NCI-H1417 treated with DMSO at 0.1 percent for 48 hours (cell line): ENCODE data around the gene STX1A.

Experiments used
- DNase-seq: peaks from one replicate; lab custom pipeline; 2025; lab: John Stamatoyannopoulos, UW

Gene STX1A

GRCh38 chr7:73706126-73707044 lies 13.1 kb downstream of the STX1A start:
- DNase-seq, result no peak

- DNase-seq, result no peak
Observed at GRCh38 chr7:73705551-73705920, 13.9 kb downstream of the STX1A start.

GRCh38 chr7:73704640-73705550 lies 14.6 kb downstream of the STX1A start:
- no peak for DNase-seq

GRCh38 chr7:73703757-73704639 lies 15.5 kb downstream of the STX1A start:
- no peak for DNase-seq

- no peak for DNase-seq
Observed at GRCh38 chr7:73703225-73703624, 16.2 kb downstream of the STX1A start.

- no peak for DNase-seq
Observed at GRCh38 chr7:73702665-73703064, 16.8 kb downstream of the STX1A start.

GRCh38 chr7:73702226-73702625 lies 17.2 kb downstream of the STX1A start:
- no peak for DNase-seq

- no peak for DNase-seq
Observed at GRCh38 chr7:73701357-73701995, 18.0 kb downstream of the STX1A start.

- no peak for DNase-seq
Observed at GRCh38 chr7:73700581-73701134, 18.8 kb downstream of the STX1A start.

- DNase-seq, result no peak
Observed at GRCh38 chr7:73700069-73700423, 19.4 kb downstream of the STX1A start.

- DNase-seq, result no peak
Observed at GRCh38 chr7:73699370-73700068, 19.9 kb downstream of the STX1A start.

- no peak for DNase-seq
Observed at GRCh38 chr7:73698410-73698809, 21.1 kb downstream of the STX1A start.

- no peak for DNase-seq
Observed at GRCh38 chr7:73696372-73696771, 23.1 kb downstream of the STX1A start.

- DNase-seq, result no peak
Observed at GRCh38 chr7:73690646-73691045, 28.8 kb downstream of the STX1A start.

GRCh38 chr7:73688288-73688687 lies 31.2 kb downstream of the STX1A start:
- DNase-seq, result no peak

- DNase-seq, result no peak
Observed at GRCh38 chr7:73685311-73685710, 34.2 kb downstream of the STX1A start.

GRCh38 chr7:73683788-73684693 lies 35.4 kb downstream of the STX1A start:
- no peak for DNase-seq

GRCh38 chr7:73683056-73683787 lies 36.2 kb downstream of the STX1A start, which contains the start of the genes BUD23 and DNAJC30:
Gene BUD23 (plus strand): TSS chr7:73683597. CDS start chr7:73683626, 29 bp downstream.
Gene DNAJC30 (minus strand): TSS chr7:73683453. CDS start chr7:73683423, 30 bp downstream.
- DNase-seq, result peak; percentile 89

- no peak for DNase-seq
Observed at GRCh38 chr7:73682745-73683055, 36.8 kb downstream of the STX1A start.
